Vein endothelial cell (primary cell): ENCODE measurements around the gene SLC43A3. TPM values are rescaled to one million over a fixed set of nuclear protein-coding genes. Genes with fewer than 3 reads are reported as not detected.

Experiments
- small RNA-seq: library from RNA; depleted of rRNA; stranded (forward); fragments of <200 nt; gene quantifications from one replicate; pipeline ENCODE3, GENCODE V24; 2012
- total RNA-seq: library from RNA; depleted of rRNA; stranded (reverse); fragments of >200 nt; gene quantifications from 2 replicates; pipeline ENCODE4 v1.2.3, GENCODE V29; 2012

Gene SLC43A3
- 107 and 123 TPM in 2 replicates for total RNA-seq

GRCh38 chr11:57426929-57427726 is at the start of gene SLC43A3:
SLC43A3 (minus strand) TSS chr11:57427121; CDS start chr11:57426172, 949 bp downstream.

DNA sequence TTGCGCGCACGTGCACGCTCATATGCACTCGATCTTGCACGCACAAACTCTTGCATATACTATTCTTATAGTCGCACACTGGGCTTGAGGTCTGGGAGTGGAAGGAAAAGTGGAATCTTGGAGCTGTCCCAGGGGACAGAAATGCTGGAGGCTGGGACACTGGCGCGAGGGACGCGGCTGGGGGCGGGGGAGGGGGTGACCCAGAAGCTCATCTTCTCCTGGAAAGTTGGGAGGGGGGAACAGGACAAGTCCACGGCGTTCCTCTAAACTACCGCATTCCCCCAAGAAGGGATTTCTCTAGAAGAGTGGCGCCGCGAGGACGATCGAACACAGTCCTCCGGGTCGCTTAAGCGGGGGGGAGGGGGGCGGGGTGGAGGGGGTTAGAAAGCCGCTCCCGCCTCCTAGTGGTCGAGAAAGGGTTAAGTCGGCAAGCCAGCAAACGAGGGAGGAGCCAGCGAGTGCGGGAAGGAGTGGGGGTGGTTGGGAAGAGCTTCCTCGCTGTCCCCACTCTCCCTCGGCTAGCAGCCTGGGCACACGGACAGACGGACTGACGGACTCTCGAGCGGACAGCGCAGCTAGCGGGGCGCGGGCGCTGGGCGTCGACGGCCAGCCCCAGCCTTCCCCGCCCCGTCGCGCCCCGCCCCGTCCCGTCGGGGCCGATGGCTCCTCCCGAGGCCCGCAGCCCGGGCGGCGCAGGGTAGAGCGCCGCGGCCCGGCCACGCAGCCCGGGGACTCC is 33.3 kb upstream of the SLC43A3 start, which contains the start of gene RTN4RL2:
Gene RTN4RL2 (plus strand): TSS at position 507 of the 736 bp plus-strand sequence. CDS start 338 bp downstream, outside the sequence.

GRCh38 chr11:57390535-57390934 is 36.4 kb downstream of the SLC43A3 start, which contains the start of gene PRG2:
PRG2 (minus strand) TSS chr11:57390650; CDS start chr11:57389944, 706 bp downstream.

GRCh38 chr11:57380975-57381374 is 45.9 kb downstream of the SLC43A3 start, which contains the start of gene PRG3:
PRG3 (minus strand) TSS chr11:57381150; CDS start chr11:57380708, 442 bp downstream.

Small RNA genes within 50 kb of the gene (small RNA-seq; reads per million reads assigned to genes)
- gene RNA5SP341, result not detected

Other genes with a start within 250 kb of the SLC43A3 start
- not detected in 2 replicates for gene LRRC55, start 245.2 kb downstream of the SLC43A3 start, total RNA-seq
- 0.48 TPM in 1 of 2 replicates, not detected in the other for gene APLNR, start 189.9 kb downstream of the SLC43A3 start, total RNA-seq
- 64.3 and 75.8 TPM in 2 replicates for gene TNKS1BP1, start 102.2 kb downstream of the SLC43A3 start, total RNA-seq
- gene SSRP1, start 91.2 kb downstream of the SLC43A3 start, total RNA-seq, result 83.9 and 99.4 TPM in 2 replicates
- not detected in 2 replicates for gene P2RX3, start 88.8 kb downstream of the SLC43A3 start, total RNA-seq
- not detected in 2 replicates for gene PRG3, start 46.0 kb downstream of the SLC43A3 start, total RNA-seq
- not detected in 2 replicates for gene PRG2, start 36.5 kb downstream of the SLC43A3 start, total RNA-seq
- under 0.01 and 0.19 TPM in 2 replicates for gene RTN4RL2, start 33.4 kb upstream of the SLC43A3 start, total RNA-seq
- gene SLC43A1, start 88.6 kb upstream of the SLC43A3 start, total RNA-seq, result 10.7 and 13.1 TPM in 2 replicates
- gene TIMM10, start 103.6 kb upstream of the SLC43A3 start, total RNA-seq, result 31.0 and 40.9 TPM in 2 replicates
- gene SMTNL1, start 110.5 kb upstream of the SLC43A3 start, total RNA-seq, result not detected in 2 replicates
- gene UBE2L6, start 140.6 kb upstream of the SLC43A3 start, total RNA-seq, result 19.6 and 29.1 TPM in 2 replicates
- gene SERPING1, start 170.6 kb upstream of the SLC43A3 start, total RNA-seq, result not detected in 2 replicates
- under 0.01 and 0.29 TPM in 2 replicates for gene YPEL4, start 222.8 kb upstream of the SLC43A3 start, total RNA-seq
- gene CLP1, start 230.6 kb upstream of the SLC43A3 start, total RNA-seq, result 20.6 and 23.5 TPM in 2 replicates
- gene ZDHHC5, start 241.0 kb upstream of the SLC43A3 start, total RNA-seq, result 62.7 and 67.0 TPM in 2 replicates